Urinary bladder (tissue), 2 donors: ENCODE measurements around the gene TNFAIP2. TPM values are rescaled to one million over a fixed set of nuclear protein-coding genes. Genes with fewer than 3 reads are reported as not detected.

Experiments used
- polyA plus RNA-seq: library from polyadenylated mRNA; stranded (reverse); fragments of 200-250 nt; gene quantifications from one replicate; pipeline ENCODE4 v1.2.3, GENCODE V29; 2013
- total RNA-seq: library from RNA; depleted of rRNA; stranded (reverse); fragments of >200 nt; gene quantifications from one replicate; pipeline ENCODE4 v1.2.3, GENCODE V29; 2014
- donor health status: healthy.

Gene TNFAIP2
- total and polyA plus RNA-seq, 2 donors: 45.7 to 169 TPM

Other genes starting within 250 kb of the TNFAIP2 start
- gene AMN, start 200.8 kb upstream of the TNFAIP2 start, total RNA-seq: 0.21 TPM
- gene AMN, start 200.8 kb upstream of the TNFAIP2 start, polyA plus RNA-seq: 1.0 TPM
- 74.4 TPM for gene CDC42BPB, start 65.9 kb upstream of the TNFAIP2 start, total RNA-seq
- gene CDC42BPB, start 65.9 kb upstream of the TNFAIP2 start, polyA plus RNA-seq: 68.9 TPM
- gene LBHD2, start 39.3 kb upstream of the TNFAIP2 start, total RNA-seq: not detected
- gene LBHD2, start 39.3 kb upstream of the TNFAIP2 start, polyA plus RNA-seq: not detected
- 0.79 TPM for gene EXOC3L4, start 28.7 kb upstream of the TNFAIP2 start, total RNA-seq
- 3.2 TPM for gene EXOC3L4, start 28.7 kb upstream of the TNFAIP2 start, polyA plus RNA-seq
- 128 TPM for gene EIF5, start 210.8 kb downstream of the TNFAIP2 start, total RNA-seq
- 177 TPM for gene EIF5, start 210.8 kb downstream of the TNFAIP2 start, polyA plus RNA-seq